Measurements from ENCODE around the gene LYZL6. TPM values are rescaled to one million over a fixed set of nuclear protein-coding genes. Genes with fewer than 3 reads are reported as not detected.

The LYZL6 gene
- total RNA-seq, 1 experiment from 2014 or later = not detected

- TF ChIP-seq AR (CRISPR knock-in tag; IDR thresholded peaks at IDR 0.05) (no peak), OVOL2 (CRISPR knock-in tag; IDR thresholded peaks at IDR 0.05; ENCODE audit: borderline replicate concordance) (no peak), MXD4 (CRISPR knock-in tag; IDR thresholded peaks at IDR 0.05; ENCODE audit: borderline replicate concordance) (no peak), SOX15 (CRISPR knock-in tag; IDR thresholded peaks at IDR 0.05) (no peak), MAX (CRISPR knock-in tag; IDR thresholded peaks at IDR 0.05) (no peak)
These were observed 4.6 kb upstream of the LYZL6 start (continued) for GRCh38 chr17:35948092-35948491.

GRCh38 chr17:35947156-35947585 lies 3.7 kb upstream of the LYZL6 start:
- Mint-ChIP-seq H3K4me1 (no peaks in the 10 kb centered on the region), H3K36me3 (no peaks in the 10 kb centered on the region), H3K27me3 (ENCODE audit: low read depth) (no peaks in the 10 kb centered on the region; the same call in 1 of the 2 replicates), H3K9me3 (no peaks in the 10 kb centered on the region), H3K27ac (no peak overlapping the region), H3K4me3 (no peak overlapping the region)
- ChIA-PET CTCF (interaction anchor here (0.7 to 2.9 kb wide), 5 partner anchors 14 to 202 kb away, joined by 4 to 12 read pairs (median 7); partner anchors contain the start of gene RDM1), POLR2A (no interaction called here)
- ATAC-seq (peak; percentile 97), DNase-seq (ENCODE audit: low spot score) (peak; percentile 74)
- TF ChIP-seq ZNF121 (CRISPR knock-in tag; IDR thresholded peaks at IDR 0.05) = no peak
- no peak for TF ChIP-seq MXD4 (CRISPR knock-in tag; IDR thresholded peaks at IDR 0.05; ENCODE audit: borderline replicate concordance)
- no peak for TF ChIP-seq NFATC4 (CRISPR knock-in tag; IDR thresholded peaks at IDR 0.05)
- TF ChIP-seq ZBTB21 (CRISPR knock-in tag; IDR thresholded peaks at IDR 0.05; ENCODE audit: borderline replicate concordance) = no peak
- peak; percentile 64 for TF ChIP-seq CTCF (IDR thresholded peaks at IDR 0.05)
- no peak for TF ChIP-seq ZBTB43 (CRISPR knock-in tag; IDR thresholded peaks at IDR 0.05)
- no peak for TF ChIP-seq TCF7 (CRISPR knock-in tag; IDR thresholded peaks at IDR 0.05; ENCODE audit: low read depth)

GRCh38 chr17:35944151-35944550 lies 638 bp upstream of the LYZL6 start:
- POLR2A ChIA-PET = no interaction called here
- no peak for ATAC-seq
- TF ChIP-seq STAT6 (CRISPR knock-in tag; conservative IDR thresholded peaks at IDR 0.05; ENCODE audit: low read depth) = no peak
- no peak for TF ChIP-seq NFE2L1 (CRISPR knock-in tag; IDR thresholded peaks at IDR 0.05)
- TF ChIP-seq ATF1 (CRISPR knock-in tag; IDR thresholded peaks at IDR 0.05) = no peak
- no peak for TF ChIP-seq RELA (CRISPR knock-in tag; IDR thresholded peaks at IDR 0.05; ENCODE audit: borderline replicate concordance)
- no peak for TF ChIP-seq FOXP1 (CRISPR knock-in tag; IDR thresholded peaks at IDR 0.05; ENCODE audit: borderline replicate concordance)
- no peak for TF ChIP-seq ZMAT4 (CRISPR knock-in tag; IDR thresholded peaks at IDR 0.05)
- no peak for TF ChIP-seq ZNF232 (CRISPR knock-in tag; IDR thresholded peaks at IDR 0.05)
- TF ChIP-seq MAX (CRISPR knock-in tag; IDR thresholded peaks at IDR 0.05) = no peak
- TF ChIP-seq SP1 (CRISPR knock-in tag; conservative IDR thresholded peaks at IDR 0.05) = no peak
- TF ChIP-seq ZNF219 (CRISPR knock-in tag; IDR thresholded peaks at IDR 0.05; ENCODE audit: borderline replicate concordance) = no peak
- no peak for TF ChIP-seq EMX1 (CRISPR knock-in tag; IDR thresholded peaks at IDR 0.05)

More at GRCh38 chr17:35944151-35944550, 638 bp upstream of the LYZL6 start:
- Mint-ChIP-seq H3K36me3 (no peaks in the 10 kb centered on the region), H3K27me3 (ENCODE audit: low read depth) (no peaks in the 10 kb centered on the region; the same call in 1 of the 2 replicates), H3K4me3 (no peak overlapping the region), H3K27ac (no peak overlapping the region), H3K4me1 (no peaks in the 10 kb centered on the region), H3K9me3 (no peaks in the 10 kb centered on the region; the same call in 1 of the 2 replicates)
- no peak for DNase-seq (ENCODE audit: low spot score)
- CTCF ChIA-PET = no interaction called here
